ENCODE data around the gene CORO6.
"Not testable (repeated sequence)": the region's sequence is repeated elsewhere in the genome, so short reads cannot be mapped to it uniquely, and the experiment has no call there.

The CORO6 gene

DNA sequence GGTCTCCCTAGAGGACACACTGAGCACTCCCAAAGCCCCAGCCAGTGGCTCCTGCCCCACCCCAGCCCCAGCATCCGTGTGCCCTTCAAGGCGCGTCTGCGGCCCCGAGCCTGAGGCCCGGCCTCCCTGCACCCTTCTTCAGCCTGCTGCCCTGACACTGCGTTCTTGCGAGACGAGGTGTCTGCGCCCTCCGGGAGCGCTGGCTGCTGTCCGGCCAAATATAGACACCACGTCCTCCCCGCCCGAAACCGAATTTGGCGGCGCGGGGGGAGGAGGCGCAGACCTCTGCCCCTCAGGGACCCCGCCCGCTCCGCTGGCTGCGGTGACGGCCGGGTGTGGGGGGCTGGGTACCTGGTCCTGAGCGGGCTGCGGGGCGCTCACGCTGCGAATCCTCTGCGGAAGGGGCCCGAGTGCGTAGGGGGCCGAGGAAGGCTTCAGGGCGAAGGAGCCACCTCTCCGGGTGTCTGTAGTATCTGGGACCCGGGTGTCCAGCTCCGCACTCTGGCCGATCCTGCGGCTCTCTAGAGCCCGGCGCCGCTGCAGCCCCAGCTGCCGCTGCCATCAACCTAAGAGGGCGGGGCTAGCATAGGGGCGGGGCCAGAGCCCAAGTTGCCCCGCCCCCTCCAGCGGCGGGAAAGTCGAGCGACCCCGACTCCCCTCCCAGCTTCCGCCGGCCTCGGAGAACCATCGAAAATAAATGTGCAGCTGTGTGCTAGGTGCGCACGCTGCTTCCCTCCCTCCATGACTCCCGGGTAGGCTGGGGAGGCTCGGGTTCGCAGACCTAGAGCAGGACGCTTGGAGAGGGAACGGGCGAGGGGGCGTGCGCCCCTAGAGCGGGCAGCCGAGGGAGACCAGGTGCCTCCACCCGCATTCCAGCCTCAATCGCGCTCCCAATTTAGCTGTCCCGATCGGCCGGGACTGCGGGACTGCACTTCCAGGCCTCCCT is at the start of gene CORO6:
TSS of gene CORO6 (minus strand) at position 576 of the 946 bp plus-strand sequence. CDS start 1,491 bp downstream, outside the sequence.
- peak; percentile 90 for DNase-seq

DNA sequence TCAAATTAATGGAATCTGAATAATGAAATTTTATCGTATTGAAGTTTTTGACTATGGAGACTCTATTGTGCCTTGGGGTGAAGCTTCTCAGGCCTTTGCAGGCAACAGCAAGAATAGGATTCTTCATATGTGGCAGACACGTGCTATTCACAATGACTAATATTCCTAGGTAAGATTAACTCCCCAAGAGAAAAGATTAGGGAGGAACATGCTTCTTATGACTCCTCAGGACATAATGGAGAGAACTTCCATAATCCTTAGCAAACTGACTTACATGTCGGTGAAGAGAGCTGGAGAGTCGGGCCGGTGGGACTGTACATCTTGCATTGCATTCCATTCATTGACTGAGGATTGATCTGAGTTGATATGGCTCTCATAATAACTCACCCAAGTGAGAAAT is 48.9 kb upstream of the CORO6 start:
- DNase-seq = no peak

DNA sequence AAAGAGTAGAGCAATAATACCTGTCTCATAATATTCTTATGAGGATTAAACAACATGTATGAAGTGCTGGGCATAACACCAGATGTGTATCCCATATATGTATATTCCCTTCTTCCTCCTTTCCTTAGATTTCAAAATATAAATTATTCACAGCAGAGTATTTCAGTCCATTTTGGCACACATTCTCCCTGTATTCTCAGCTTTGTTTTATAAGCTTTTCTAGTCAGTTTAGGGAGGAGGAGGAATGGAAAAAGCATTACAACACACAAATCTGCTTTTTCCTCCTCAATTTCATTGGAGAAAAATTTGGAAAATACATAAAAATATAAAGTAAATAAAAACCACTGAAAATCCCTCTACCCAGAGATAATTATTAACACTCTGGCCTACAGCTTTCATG is 46.6 kb upstream of the CORO6 start:
- DNase-seq = no peak

DNA sequence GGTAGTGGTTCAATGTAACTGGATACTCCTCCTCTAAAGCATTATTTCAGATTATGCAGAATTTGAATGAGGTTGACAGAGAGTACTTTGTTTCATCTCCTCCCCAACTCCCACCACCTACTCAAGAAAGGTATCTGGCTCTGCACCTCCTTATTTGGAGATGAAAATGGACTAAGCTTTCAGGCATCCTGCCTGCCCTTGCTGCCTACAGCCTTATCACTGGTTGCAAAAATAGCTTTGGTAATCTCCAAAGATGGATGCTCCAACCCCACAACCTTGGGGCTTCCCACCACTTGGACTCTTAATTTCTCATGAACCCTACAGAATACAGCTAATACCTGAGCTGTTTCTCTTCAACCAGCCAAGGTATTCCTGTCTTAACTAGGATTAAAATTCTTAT is 45.3 kb upstream of the CORO6 start:
- no peak for DNase-seq

DNA sequence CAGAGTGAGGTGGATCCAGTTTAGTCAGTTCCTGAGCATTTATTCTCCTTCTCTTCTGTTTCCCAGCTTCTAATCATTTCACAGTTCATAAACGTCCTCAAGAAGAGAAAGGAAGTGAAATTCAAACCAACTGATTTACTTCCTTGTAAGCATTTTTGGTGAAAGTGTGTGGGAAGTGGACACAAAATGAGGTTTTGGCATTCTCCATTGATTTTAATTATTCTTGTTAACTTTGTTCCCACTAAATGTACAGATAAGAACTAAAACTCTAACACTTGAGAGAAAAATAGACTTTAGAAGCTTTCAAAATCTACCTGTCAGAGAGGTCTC is 42.7 kb upstream of the CORO6 start:
- no peak for DNase-seq

DNA sequence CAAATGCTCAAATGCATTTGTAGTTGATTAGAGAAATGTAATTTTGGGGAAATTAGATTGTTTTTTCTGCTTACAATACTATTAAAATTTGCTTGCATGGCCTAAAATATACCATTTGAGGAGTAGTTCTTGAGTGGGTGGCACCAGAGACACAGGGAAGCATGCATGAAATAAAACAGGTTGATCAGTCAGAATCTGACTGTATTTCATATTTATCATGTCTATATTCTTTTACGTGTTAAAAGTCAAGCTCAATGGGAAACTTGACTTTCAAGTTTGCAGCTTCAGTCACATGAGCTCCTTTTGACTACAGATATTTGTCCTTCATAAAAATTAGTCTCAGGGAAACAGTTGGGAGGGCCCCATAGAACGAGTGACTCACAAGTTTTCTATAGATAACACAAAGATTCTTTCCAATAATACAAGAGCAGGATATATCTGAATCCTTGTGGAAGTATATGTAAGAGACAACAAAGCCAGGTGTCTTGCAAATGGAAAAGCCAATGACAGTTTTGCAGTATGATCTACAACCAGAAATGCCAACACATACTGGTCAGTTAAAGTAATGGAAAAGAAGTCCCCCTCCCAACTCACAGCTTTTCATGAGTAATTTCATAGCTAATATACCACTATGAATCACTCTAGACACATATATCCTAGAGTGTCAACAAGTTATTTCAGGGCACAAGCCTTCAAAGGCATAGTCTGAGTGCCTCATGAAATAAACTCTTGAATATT is 42.2 kb upstream of the CORO6 start:
- DNase-seq = no peak

DNA sequence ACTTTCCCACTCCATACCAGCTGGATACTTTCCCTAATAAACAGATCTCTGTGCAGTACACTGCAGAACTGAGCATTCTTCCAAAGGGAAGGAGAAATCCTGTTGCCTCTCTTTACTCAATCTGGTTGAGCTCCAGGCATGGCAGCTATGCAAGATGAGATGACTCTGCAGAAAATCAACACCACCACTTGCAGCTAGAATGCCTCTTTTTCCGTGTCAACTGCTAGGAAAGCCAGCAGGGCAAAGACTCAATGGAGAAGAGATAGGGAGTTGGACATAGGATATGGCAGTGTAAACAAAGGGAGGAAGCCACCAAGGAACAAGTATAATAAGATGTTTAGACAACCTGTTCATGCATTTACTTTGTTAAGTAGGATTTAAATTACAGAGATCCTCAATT is 40.4 kb upstream of the CORO6 start:
- DNase-seq = no peak

DNA sequence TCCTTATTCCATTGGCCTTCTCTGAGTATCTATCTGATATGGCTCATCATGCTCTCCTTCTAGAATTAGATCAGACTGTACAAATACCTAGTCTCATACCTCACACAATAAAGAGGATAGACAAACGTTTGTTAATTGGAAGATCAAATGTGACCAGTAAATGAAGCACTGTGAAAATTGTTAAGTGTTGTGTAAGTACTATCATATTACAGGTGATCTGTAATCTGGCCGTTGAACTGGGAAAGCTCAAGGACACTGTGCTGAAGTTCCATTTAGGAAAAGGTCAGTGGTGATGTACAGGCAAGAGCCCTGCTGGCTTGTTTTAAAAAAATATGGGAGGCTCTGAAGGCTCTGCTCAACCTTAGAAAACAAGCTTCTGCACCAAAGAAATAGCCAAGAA is 38.5 kb upstream of the CORO6 start:
- no peak for DNase-seq

DNA sequence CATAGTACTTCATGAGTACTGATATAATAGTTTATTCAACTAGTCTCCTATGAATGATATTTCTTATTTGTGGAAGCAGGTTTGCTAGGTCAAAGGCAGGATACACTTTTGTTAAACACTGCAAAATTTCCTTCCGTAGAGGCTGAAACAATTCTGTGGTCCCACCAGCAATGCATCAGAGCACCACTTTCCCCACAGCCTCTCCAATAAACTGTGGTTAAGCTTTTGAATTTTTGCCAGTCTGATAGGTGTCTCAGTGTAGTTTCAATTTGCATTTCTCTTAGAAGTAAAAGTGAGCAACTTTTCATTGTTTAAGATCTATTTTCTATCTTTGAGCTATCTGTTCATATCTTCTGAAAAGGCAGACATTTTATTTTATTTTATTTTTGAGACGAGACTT is 36.4 kb upstream of the CORO6 start:
- no peak for DNase-seq

DNA sequence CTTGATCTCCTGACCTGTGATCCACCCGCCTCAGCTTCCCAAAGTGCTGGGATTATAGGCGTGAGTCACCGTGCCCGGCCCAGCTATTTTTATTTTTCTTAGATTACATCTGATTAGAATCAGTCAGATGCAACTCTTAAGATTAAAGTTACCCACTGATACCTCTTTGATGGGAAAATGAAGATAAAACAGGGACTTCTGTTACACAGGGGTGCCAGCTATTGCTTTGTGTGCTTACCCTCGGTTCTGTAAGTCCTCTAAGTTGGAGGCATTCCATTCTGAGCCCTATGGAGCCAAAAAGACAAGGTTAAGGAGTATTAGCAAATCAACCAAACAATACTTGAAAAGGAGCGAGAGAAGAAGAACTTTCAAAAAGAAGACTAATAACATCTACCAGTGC is 32.6 kb upstream of the CORO6 start:
- DNase-seq = no peak

DNA sequence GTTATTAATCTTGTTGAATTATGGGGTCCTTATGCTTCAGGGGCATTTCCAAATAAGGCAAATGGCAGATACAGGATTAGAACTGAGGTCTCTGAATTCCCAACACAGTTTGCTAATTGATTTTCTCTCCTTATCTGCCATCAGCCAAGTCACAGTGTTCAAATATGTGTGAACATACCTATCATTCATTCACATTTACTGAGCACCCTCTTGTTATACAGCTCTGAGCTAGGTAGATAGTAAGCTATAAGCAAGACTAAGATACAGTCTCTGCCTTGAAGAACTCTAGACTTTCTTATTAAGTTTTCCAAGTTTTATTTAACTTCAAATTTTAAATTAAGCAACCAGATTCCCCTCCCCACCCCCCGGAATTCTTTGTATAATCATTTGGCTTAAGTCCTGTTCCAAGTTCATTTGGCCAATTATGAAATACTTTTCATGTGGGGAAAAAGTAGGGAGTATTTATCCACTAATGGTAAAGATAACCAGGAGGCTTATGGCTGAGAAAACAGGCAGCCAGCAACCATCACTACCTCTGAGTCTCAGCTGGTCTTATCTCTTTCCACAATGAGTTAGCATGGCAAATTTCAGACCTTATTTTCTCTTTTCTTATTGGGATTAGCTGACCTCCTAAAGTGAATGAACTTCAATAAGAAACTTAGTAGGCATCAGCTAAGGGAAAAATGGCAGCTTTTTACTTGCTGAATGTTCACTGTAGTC is 31.4 kb upstream of the CORO6 start:
- DNase-seq = no peak

DNA sequence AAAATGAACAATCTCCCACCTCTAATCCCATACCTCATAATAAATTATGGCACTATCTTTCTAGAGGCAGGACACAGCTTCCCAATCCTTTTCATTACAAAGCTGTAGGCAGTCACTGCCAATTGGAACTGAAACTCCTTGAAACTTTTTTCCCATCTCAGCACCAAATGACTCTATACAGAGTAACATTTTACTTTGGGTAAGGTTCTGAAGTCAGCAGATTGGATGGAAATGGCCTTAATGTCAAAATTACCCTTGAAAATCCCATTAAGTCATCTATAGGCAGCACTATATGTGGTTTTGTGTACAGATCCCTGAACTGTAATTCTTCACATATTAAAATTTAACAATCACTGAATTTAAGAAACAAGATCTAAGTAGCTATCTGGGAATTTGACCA is 30.3 kb upstream of the CORO6 start:
- no peak for DNase-seq

DNA sequence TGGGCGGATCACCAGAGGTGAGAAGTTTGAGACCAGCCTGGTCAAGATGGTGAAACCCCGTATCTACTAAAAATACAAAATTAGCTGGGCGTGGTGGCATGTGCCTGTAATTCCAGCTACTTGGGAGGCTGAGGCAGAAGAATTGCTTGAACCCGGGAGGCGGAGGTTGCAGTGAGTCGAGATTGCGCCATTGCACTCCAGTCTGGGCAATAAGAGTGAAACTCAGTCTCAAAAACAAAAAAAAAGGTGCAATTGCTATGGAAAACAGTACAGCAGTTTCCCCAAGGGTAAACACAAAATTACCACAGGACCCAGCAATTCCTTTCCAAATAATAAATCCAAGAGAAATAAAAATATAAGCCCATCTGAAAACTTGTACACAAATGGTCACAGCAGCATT is 29.2 kb upstream of the CORO6 start:
- not testable (repeated sequence) for DNase-seq

DNA sequence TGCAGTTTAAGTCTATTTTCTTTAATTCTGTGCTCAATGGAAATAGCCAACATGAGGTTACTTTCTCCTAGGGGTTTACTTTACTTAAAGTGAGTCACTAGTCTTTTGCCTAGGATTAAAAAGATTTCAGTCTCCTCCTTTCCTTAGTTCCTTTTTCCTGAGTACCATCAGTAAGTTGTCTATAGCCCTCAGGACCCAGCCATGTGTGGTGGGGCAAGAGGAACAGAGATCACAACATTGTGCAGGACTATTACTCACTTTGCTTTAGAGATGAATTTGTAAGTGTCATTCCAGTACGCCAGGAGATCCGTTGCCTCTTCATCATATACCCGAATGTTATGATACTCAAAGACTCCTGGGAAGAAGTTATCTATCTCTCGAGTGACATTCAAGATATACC is 27.7 kb upstream of the CORO6 start:
- no peak for DNase-seq

DNA sequence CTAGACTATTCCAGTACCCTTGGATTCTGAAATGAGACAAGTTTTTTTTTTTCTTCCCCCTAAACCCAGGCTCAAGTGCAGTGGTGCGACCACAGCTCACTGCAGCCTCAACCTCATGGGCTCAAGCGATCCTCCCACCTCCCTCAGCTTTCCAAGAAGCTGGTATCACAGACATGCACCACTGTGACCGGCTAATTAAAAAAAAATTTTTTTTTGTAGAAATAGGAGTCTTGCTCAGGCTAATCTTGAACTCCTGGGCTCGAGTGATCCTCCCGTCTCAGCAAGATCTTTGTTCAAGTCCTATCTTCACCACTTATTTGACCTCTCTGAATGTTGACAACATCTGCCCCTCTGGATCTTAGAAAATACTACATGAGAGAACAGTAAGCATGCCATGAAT is 26.6 kb upstream of the CORO6 start:
- DNase-seq = no peak

DNA sequence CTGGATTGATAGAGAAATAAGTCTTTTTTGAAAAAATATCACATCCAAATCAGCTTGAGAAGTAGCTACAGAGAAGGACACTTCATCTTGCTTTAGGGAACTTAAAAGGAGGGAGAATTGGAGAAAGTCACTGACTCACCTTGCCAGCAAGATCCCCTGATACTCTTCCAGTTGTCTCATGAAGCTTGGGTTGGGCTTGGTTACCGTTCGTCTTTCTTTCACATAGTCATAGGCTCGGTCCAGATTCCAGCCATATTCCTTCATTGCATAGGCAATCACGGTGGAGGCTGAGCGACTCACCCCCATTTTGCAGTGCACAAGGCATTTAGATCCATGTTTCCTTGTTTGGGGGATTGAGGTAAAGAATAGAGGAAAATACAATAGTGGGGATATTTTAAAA is 25.3 kb upstream of the CORO6 start:
- DNase-seq = no peak

DNA sequence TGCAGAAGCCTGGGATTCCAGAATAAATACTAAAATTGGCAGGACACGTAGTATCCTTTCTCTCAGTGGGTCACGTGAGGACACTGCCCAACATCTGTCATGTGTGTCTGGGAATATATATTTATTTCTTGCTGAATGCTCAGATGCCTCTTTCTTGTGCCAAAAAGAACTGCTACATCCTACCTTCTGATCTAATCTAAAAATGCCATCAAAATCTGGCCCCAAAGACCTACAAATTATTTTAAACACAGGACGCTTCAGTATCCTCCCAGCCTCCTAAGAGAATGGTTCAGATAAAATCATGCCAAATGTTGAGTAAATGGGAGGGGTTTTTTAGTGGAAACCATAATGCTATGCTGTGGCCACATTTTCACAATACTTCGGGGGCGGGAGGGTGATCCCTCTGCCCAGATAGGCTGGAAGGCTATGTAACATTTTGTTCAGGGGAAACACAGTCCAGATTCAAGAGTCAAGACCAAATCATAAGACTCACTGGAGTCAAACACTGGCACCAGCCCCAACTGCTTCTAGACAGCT is 22.9 kb upstream of the CORO6 start:
- no peak for DNase-seq

DNA sequence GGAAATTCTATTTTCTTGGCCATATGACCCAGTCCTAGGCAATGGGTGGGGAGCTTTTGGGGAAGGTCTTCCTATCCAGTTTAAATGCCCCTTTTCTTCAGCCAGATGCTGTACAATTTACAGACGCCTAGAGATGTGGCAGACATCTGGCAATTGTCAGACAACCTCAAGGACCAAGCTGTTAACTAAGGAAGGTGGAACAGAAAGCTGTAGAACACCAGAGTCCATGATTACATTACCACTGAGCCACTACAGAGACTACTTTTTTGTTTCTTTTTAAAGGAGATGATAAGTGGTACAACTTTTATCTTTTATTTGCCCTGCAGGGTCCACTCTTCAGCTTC is 21.1 kb upstream of the CORO6 start:
- no peak for DNase-seq

DNA sequence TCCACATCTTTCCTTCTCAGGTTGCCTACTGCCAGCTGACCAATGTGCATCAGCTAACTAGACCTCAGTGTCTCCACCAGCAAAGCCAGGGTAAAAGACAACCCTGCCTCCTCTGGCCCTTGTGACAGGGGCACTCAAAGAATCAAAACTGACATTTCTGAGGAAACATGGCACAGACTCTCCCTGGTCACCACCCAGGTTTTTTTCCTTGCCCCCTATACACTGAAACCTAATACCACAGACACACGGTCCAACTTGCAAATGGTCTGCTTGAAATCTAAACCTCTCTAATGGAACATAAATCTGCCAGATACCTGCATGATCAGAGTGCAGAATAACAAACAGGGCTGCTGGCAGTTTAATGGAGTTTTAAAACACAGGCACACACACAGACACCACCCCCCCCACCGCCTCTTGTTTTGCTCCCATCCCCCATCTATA is 19.5 kb upstream of the CORO6 start:
- no peak for DNase-seq

DNA sequence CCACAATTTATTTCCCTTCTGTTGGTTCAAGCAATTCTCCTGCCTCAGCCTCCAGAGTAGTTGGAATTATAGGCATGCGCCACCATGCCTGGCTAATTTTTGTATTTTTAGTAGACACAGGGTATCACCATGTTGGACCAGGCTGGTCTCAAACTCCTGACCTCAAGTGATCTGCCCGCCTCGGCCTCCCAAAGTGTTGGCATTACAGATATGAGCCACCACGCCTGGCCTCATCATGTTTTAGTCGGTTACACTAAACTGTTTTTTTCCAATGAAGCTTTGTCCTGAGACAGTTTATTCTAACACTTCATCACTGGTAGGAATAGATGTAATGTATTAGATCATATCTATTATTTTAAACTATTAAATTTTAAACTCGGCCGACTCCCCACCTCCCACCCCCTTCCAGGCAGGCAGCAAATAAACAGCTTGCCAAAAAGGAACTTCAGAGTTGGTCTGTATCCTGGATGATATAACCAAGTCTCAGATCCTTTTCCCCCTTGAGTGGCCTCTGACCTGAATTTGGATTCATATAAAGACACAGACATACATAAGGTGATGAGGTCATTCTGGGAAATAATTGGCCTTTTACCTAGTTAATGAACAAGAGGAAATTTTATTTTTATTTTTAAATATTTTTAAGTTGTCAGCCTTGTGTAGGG is 18.4 kb upstream of the CORO6 start:
- no peak for DNase-seq

DNA sequence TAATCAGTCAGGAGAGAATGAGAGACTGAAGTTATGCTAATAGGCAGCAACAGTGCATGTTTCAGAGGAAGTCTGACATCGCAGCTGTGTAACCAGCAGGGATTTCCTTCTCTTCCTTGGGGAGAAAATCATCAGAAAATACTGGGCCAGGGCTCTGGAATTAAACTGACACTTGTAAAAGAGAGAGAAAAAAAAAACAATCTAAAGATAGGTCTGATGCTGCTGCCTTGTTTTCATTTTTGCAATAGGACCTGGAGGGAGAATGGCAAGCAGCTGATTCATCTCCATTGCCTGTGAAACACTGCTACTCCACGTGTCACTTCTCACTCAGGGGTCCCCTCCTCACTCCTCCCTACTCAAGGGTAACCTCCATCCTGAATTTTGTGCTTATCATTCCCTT is 17.7 kb upstream of the CORO6 start:
- no peak for DNase-seq

DNA sequence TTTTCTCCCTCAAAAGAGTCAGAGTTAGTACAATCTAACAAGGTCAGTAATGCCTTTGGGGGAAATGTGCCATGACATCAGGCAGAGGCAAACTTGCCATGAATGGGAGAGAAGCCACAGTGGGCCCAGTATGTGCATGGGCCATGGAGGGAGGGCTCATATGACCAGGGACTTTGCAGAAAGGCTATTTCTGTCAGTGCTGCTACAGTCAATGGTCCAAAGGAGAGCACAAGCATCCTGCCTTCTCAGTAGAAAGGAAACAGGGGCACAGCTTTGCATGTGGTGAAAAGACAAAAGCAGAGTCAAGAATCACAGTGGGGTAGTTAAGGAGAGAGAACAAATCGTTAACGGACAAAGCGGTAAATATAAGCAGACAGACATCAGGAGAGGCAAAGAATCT is 11.2 kb upstream of the CORO6 start:
- no peak for DNase-seq

DNA sequence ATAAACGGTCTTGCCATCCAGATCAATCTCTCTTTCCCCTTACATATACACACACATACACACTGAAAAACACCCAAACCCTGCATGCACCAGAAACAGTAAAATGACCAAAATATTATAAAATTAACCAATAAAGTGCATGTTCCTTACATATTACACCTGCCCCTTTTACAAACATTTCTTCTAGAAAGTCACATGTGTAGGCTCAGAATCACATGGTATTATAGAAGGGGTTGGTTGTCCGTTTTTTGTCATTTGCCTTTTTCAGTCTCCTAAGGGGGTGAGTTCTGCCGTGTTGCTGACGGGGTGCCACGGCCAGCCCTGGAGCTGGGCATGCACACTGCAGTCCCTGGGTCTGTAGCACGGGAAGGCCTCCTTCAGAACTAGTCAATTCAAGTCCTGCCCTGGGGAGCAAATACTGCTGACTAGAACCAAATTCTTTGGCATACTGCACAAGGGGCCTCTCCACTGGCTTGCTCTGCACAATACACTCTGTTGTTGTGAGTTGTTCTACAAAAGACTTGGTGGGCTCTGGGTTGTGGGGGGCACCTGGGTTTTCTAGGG is 8.0 kb upstream of the CORO6 start:
- DNase-seq = no peak
